Uterus (tissue), 4 donors: ENCODE measurements around the gene PZP. TPM values are rescaled to one million over a fixed set of nuclear protein-coding genes. Genes with fewer than 3 reads are reported as not detected.

Experiments used
- DNase-seq, 2 donors: peaks; one replicate each; pipeline ENCODE4 v3.0.0-alpha.2; 2019 to 2020
- H3K27ac ChIP-seq, 2 donors: fragments of 200-600 bp; sonication (generic); 1 replicate in 1 of 2; 2 replicates in 1 of 2; pipeline ENCODE4 v1.5.1; 2016 to 2018
- H3K27me3 ChIP-seq, 2 donors: fragments of 200-600 bp; sonication (generic); one replicate each; pipeline ENCODE4 v1.5.1; 2018 to 2019; ENCODE audit warnings: control low read depth in 1 of 2
- H3K36me3 ChIP-seq, 2 donors: fragments of 200-600 bp; sonication (generic); one replicate each; pipeline ENCODE4 v1.5.1; 2019; ENCODE audit warnings: control low read depth in 1 of 2
- H3K4me1 ChIP-seq, 2 donors: fragments of 200-600 bp; sonication (generic); one replicate each; pipeline ENCODE4 v1.5.1; 2018 to 2019; ENCODE audit warnings: control low read depth in 1 of 2
- H3K4me3 ChIP-seq, 2 donors: fragments of 200-600 bp; sonication (generic); 1 replicate in 1 of 2; 2 replicates in 1 of 2; pipeline ENCODE4 v1.5.1; 2018 to 2019; ENCODE audit warnings: mild to moderate bottlenecking in 1 of 2
- H3K9me3 ChIP-seq, 2 donors: fragments of 200-600 bp; sonication (generic); one replicate each; pipeline ENCODE4 v1.5.1; 2019; ENCODE audit warnings: control low read depth in 1 of 2
- POLR2A ChIP-seq, 2 donors: fragments of 450-650 bp; IDR thresholded peaks; one replicate each; pipeline ENCODE4 v1.6.1; 2016; ENCODE audit warnings: antibody characterized with exemption in 2 of 2, mild to moderate bottlenecking in 1 of 2, moderate library complexity in 1 of 2
- intact Hi-C: fragments of 100-400 bp; cut with DNase I; formaldehyde crosslinking; loops from one replicate; pipeline ENCODE4 v1.15.1; 2023; ENCODE audit warnings: low total_unique reads
- microRNA counts, 2 donors: library from miRNA; unstranded; fragments of <30 nt; microRNA quantifications; one replicate each; lab custom pipeline; 2016 to 2017
- microRNA-seq: library from miRNA; unstranded; fragments of <30 nt; microRNA quantifications from one replicate; pipeline ENCODE4, GENCODE V29; 2016; ENCODE audit warnings: borderline microRNAs expressed, borderline replicate concordance
- total RNA-seq, 4 donors: library from RNA; depleted of rRNA in 3 of 4; stranded (reverse); fragments of >200 nt in 3 of 4; gene quantifications; one replicate each; pipeline versions ENCODE4 v1.1.0 to v1.2.4, GENCODE V29; 2014 to 2023
- TF ChIP-seq, protein P1 (sequence below), 4 experiments: fragments of 200-600 bp in 2 of 4; fragments of 450-650 bp in 2 of 4; sonication (generic) in 2 of 4; IDR thresholded peaks; one replicate each; pipeline ENCODE4 v1.5.1; 2016 to 2019; ENCODE audit warnings: antibody characterized with exemption in 4 of 4, mild to moderate bottlenecking in 2 of 4, moderate library complexity in 1 of 4
- donor health status: DM: yes; HTN: yes; CAD: no.

PZP gene
- total RNA-seq, 4 donors from 2014 or later: 0.79 TPM; not detected in 3

DNA sequence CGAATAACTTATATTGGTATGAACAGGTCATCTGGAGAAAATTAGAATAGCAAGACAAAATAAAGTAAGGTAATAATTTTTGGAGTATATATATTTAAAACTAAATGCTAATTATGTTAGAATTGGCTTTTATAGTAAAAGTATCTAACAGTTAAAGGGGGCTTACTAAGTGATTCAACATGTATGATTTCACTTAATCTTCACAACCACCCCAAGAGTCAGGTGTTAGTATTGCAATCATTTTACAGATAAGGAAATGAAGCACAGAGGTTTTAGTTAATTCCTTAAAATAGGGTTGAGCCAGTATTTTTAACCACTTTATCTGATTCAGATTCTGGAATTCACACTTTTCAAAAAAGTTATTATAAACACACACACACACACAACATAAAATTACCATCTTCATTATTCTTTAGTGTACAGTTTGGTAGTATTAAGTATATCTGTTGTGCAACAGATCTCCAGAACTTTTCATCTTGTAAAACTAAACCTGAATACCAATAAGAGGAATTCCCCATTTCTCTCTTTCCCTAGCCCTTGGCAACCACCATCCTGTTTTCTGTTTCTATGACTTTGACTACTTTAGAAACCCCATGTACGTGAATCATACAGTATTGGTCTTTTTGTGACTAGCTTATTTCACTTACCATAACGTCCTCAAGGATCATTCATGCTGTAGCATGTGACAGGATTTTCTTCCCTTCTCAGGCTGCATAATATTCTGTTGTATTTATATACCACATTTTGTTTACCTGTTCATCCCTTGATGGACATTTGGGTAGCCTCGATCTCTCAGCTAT is 104.9 kb downstream of the PZP start:
- no peaks in the 10 kb centered on the region for H3K27me3 ChIP-seq
- TF ChIP-seq POLR2A (IDR thresholded peaks at IDR 0.05): no peak
- TF ChIP-seq, protein P1, sequence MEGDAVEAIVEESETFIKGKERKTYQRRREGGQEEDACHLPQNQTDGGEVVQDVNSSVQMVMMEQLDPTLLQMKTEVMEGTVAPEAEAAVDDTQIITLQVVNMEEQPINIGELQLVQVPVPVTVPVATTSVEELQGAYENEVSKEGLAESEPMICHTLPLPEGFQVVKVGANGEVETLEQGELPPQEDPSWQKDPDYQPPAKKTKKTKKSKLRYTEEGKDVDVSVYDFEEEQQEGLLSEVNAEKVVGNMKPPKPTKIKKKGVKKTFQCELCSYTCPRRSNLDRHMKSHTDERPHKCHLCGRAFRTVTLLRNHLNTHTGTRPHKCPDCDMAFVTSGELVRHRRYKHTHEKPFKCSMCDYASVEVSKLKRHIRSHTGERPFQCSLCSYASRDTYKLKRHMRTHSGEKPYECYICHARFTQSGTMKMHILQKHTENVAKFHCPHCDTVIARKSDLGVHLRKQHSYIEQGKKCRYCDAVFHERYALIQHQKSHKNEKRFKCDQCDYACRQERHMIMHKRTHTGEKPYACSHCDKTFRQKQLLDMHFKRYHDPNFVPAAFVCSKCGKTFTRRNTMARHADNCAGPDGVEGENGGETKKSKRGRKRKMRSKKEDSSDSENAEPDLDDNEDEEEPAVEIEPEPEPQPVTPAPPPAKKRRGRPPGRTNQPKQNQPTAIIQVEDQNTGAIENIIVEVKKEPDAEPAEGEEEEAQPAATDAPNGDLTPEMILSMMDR (IDR thresholded peaks at IDR 0.05): no peak
- no peaks in the 10 kb centered on the region for H3K4me1 ChIP-seq
- no peak overlapping the region for H3K4me3 ChIP-seq
- H3K36me3 ChIP-seq: no peaks in the 10 kb centered on the region
- DNase-seq: no peak
- no peak overlapping the region for H3K27ac ChIP-seq
- H3K9me3 ChIP-seq: no peaks in the 10 kb centered on the region
- intact Hi-C loops: no loop called here

DNA sequence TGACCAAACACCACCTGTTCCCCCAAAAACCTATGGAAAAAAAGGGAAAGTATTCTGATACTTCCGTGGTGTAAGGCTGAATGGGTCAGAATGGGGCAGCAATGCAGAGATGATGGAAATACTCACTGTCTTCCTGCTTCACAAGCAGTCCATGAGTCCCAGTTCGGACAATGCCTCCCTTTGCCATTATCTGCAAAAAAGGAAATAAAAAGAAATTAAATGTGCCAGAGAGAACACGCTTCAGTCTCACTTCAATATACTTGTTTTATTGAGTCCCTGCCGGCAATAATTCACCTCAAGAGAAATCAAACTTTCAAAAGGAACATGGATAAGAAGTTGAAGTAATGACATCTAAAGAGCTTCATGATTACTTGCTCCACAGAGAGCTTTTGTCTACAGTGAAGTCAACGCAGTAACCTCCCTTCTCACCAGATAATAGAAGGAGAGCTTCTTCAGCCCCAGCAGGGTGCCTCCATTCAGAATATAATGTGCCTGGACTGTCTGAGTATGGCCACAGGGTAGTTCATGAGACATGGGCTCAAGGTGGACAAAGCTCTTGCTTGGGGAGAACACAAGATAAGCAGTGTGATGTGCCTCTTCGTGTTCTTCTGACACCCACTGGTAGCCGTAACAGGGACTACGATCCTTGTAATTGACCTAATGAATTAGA is 107.0 kb downstream of the PZP start:
- Histone ChIP-seq H3K9me3 (no peaks in the 10 kb centered on the region), H3K27me3 (no peaks in the 10 kb centered on the region), H3K4me1 (no peaks in the 10 kb centered on the region), H3K4me3 (no peak overlapping the region), H3K36me3 (no peaks in the 10 kb centered on the region), H3K27ac (no peak overlapping the region)
- no peak for DNase-seq
- intact Hi-C loops: no loop called here
- TF ChIP-seq, protein P1 (IDR thresholded peaks at IDR 0.05): no peak
- TF ChIP-seq POLR2A (IDR thresholded peaks at IDR 0.05): no peak

DNA sequence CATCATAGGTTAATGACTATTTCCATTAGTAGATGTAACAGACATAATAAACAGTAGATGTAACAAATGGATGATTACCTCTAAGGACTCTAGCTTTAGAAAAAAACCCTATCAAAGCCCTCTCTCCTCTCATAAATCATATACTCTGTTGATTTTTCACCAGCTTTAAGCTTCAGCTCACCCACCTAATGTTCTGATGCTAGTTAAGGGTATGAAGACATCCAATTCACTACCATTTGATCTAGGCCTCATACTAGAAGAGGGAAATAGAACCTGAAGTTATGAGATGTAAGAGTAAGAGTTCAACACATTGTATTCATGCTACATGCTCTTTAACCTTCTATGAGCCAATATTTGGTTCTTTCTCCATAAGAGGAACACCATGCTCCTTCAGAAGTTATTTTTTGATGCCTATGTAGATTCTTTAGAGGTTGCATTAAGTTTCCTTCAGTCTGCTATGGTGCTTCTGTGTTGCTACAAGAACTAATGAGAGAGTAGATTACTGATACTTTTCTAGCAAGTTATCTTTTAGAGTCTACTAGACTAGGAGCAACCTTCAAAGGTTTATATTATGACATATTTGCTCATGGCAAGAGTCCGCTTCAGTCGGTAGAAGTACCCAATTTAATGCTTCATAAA is 108.5 kb downstream of the PZP start:
- H3K27me3 ChIP-seq: no peaks in the 10 kb centered on the region
- no peaks in the 10 kb centered on the region for H3K4me1 ChIP-seq
- no peak overlapping the region for H3K4me3 ChIP-seq
- intact Hi-C loops: no loop called here
- no peak for DNase-seq
- no peak overlapping the region for H3K27ac ChIP-seq
- no peaks in the 10 kb centered on the region for H3K9me3 ChIP-seq
- TF ChIP-seq POLR2A (IDR thresholded peaks at IDR 0.05): no peak
- TF ChIP-seq, protein P1 (IDR thresholded peaks at IDR 0.05): no peak
- no peaks in the 10 kb centered on the region for H3K36me3 ChIP-seq

MicroRNA genes within 50 kb of the gene (microRNA counts, 767-probe panel; counts per million panel counts)
- microRNA hsa-miR-1244 (lab: Ali Mortazavi, UCI): 0 counts per million in 2 donors

Small RNA genes within 50 kb of the gene (microRNA-seq; reads per million reads assigned to microRNA genes)
- gene MIR1244-3: not detected

Other genes with a start within 250 kb of the PZP start
- gene KLRG1, start 218.8 kb downstream of the PZP start, total RNA-seq: 1 to 10 TPM in 2 of 4 donors, under 1 TPM in 1, not detected in 1; 0.26 to 5.1 (median 1.5) TPM
- gene A2M, start 92.5 kb downstream of the PZP start, total RNA-seq: 1,000 to 10,000 TPM in 1 of 4 donors, 100 to 1,000 TPM in 3; 305 to 1,063 (median 353) TPM